Naive thymus-derived CD4-positive, alpha-beta T cell (primary cell): ENCODE measurements around the gene ITSN1. TPM values are rescaled to one million over a fixed set of nuclear protein-coding genes. Genes with fewer than 3 reads are reported as not detected.

Source experiments
- ATAC-seq: fragments of 150-1000 bp; cut with Tn5 transposase; 2 replicates; pipeline ENCODE4 v1.10.0; 2021; ENCODE audit warnings: mild to moderate bottlenecking, moderate library complexity
- CTCF ChIA-PET: fragments of 350-600 bp; sonication (Branson Sonifier 250); formaldehyde crosslinking; loops from one replicate; lab custom pipeline; 2021; ENCODE audit warnings: antibody characterized with exemption; lab: Charles Lee
- POLR2A ChIA-PET: fragments of 350-600 bp; sonication (Branson Sonifier 250); formaldehyde crosslinking; loops from one replicate; lab custom pipeline; 2021; ENCODE audit warnings: antibody characterized with exemption, inconsistent platforms; lab: Charles Lee
- DNase-seq, 9 donors: peaks; one replicate each; pipeline versions ENCODE4 v3.0.0 to v3.0.0-alpha.2; 2020 to 2022; ENCODE audit warnings: mixed read lengths in 1 of 9
- H3K27ac ChIP-seq: one replicate; pipeline ENCODE4 v1.7.0; 2013; ENCODE audit warnings: mild to moderate bottlenecking, low read depth, low read length, moderate library complexity
- H3K27me3 ChIP-seq, 2 donors: one replicate each; pipeline ENCODE4 v1.7.0; 2013; ENCODE audit warnings: low read length in 2 of 2, mild to moderate bottlenecking in 2 of 2, moderate library complexity in 2 of 2; ENCODE audit not compliant: control insufficient read depth in 2 of 2, insufficient read depth in 2 of 2
- H3K36me3 ChIP-seq, 3 experiments: 1 replicate in 2 of 3; 2 replicates in 1 of 3; pipeline ENCODE4 v1.7.0; 2013; ENCODE audit warnings: low read length in 3 of 3, mild to moderate bottlenecking in 3 of 3, moderate library complexity in 1 of 3; ENCODE audit not compliant: insufficient read depth in 3 of 3, control insufficient read depth in 2 of 3
- H3K4me1 ChIP-seq, 2 donors: one replicate each; pipeline ENCODE4 v1.7.0; 2013; ENCODE audit warnings: low read length in 2 of 2, mild to moderate bottlenecking in 2 of 2, moderate library complexity in 1 of 2; ENCODE audit not compliant: control insufficient read depth in 2 of 2, insufficient read depth in 2 of 2
- H3K4me3 ChIP-seq: 2 replicates; pipeline ENCODE4 v1.7.0; 2013; ENCODE audit warnings: mild to moderate bottlenecking, low read length
- H3K9me3 ChIP-seq, 3 experiments: 1 replicate in 2 of 3; 2 replicates in 1 of 3; pipeline ENCODE4 v1.7.0; 2013; ENCODE audit warnings: low read length in 3 of 3; ENCODE audit not compliant: control insufficient read depth in 2 of 3
- H3K27ac Mint-ChIP-seq, 9 donors: one replicate each; pipeline ENCODE4 v1.8.0; 2020 to 2022; ENCODE audit warnings: mixed read lengths in 9 of 9, mild to moderate bottlenecking in 8 of 9, moderate library complexity in 5 of 9, inconsistent platforms in 2 of 9
- H3K27me3 Mint-ChIP-seq, 5 donors: one replicate each; pipeline ENCODE4 v1.8.0; 2021 to 2022; ENCODE audit warnings: mixed read lengths in 5 of 5, mild to moderate bottlenecking in 1 of 5
- H3K36me3 Mint-ChIP-seq, 5 donors: one replicate each; pipeline ENCODE4 v1.8.0; 2020 to 2022; ENCODE audit warnings: mixed read lengths in 5 of 5, mild to moderate bottlenecking in 3 of 5, inconsistent platforms in 1 of 5
- H3K4me1 Mint-ChIP-seq, 7 donors: one replicate each; pipeline ENCODE4 v1.8.0; 2020 to 2022; ENCODE audit warnings: mixed read lengths in 7 of 7, mild to moderate bottlenecking in 3 of 7, inconsistent platforms in 1 of 7
- H3K4me3 Mint-ChIP-seq, 10 donors: one replicate each; pipeline ENCODE4 v1.8.0; 2020 to 2022; ENCODE audit warnings: mild to moderate bottlenecking in 10 of 10, mixed read lengths in 10 of 10, moderate library complexity in 6 of 10, inconsistent platforms in 2 of 10
- H3K9me3 Mint-ChIP-seq, 11 donors: one replicate each; pipeline ENCODE4 v1.8.0; 2020 to 2022; ENCODE audit warnings: mixed read lengths in 11 of 11, mild to moderate bottlenecking in 4 of 11, inconsistent platforms in 1 of 11, moderate library complexity in 1 of 11
- intact Hi-C, 2 donors: fragments of 100-400 bp; cut with micrococcal nuclease; formaldehyde crosslinking; loops; one replicate each; pipeline ENCODE4 v1.15.1; 2023
- polyA plus RNA-seq, 2 donors: library from polyadenylated mRNA; unstranded; fragments of 300-500 nt; fragmentation: Illumina TruSeq; gene quantifications; one replicate each; pipeline ENCODE4 v1.2.3, GENCODE V29; 2021
- total RNA-seq, 6 experiments: library from RNA in 5 of 6; stranded (reverse) in 5 of 6; gene quantifications; 1 replicate in 5 of 6; 2 replicates in 1 of 6; pipeline ENCODE4 v1.2.3 and lab custom pipeline; 2021 to 2026

The ITSN1 gene
- total and polyA plus RNA-seq, 7 experiments from 2014 or later, result 1.2 to 8.6 (median 3.2) TPM

DNA sequence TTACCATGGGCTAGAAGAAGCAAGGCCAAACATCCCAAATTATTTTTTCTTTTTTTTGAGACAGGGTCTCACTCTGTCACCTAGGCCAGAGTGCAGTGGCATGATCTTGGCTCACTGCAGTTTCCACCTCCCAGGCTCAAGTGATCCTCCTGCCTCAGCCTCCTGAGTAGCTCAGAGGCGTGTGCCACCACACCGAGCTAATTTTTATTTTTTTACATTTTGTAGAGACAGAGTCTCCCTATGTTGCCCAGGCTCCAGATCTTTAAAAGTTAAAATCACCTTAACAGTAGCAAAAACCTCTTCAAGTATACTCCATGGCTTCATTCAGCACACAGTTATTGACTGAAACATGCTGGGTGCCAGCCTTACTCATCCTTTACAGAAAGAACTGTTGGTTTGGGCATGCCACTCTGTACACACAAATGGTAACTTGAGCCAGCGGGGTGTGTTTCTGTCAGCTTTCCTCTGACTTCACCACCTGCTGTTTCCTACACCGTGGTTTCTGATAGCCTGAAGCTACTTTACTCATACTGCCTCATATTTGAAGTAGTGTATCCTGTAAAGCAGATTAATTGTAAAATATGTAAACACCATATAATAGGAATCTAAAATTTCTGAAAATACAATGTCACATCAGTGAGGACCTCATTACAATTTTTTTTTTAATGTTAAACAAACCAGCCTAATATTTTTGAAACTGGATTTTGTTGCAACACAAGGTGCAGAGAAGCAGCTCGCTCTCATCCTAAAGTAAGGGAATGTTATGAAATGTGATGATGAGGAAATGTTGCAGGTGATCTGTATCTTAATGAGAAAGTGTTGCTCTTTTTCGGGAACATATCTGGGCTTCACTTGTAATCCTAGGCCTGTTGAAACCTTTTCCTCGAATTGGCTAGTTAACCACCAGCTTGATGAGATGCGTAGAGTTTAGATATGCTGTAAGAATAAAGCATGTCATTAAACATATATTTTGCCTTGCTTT lies 159.4 kb downstream of the ITSN1 start:
- H3K27ac ChIP-seq, result no peak overlapping the region
- Mint-ChIP-seq H3K36me3 (peaks cover 0 to 12% (median 5%) of the 10 kb centered on the region in 5 donors), H3K9me3 (no peaks in the 10 kb centered on the region), H3K27ac (no peak overlapping the region), H3K4me1 (peaks cover 0 to 2% (median 0%) of the 10 kb centered on the region in 7 donors), H3K27me3 (no peaks in the 10 kb centered on the region), H3K4me3 (no peak overlapping the region)
- H3K4me3 ChIP-seq, result no peak overlapping the region
- CTCF ChIA-PET, result no interaction called here
- DNase-seq (no peak), ATAC-seq (no peak)
- intact Hi-C loops, result no loop called here
- no peaks in the 10 kb centered on the region for H3K4me1 ChIP-seq
- no peaks in the 10 kb centered on the region for H3K9me3 ChIP-seq
- POLR2A ChIA-PET, result no interaction called here
- H3K36me3 ChIP-seq, result no peaks in the 10 kb centered on the region
- H3K27me3 ChIP-seq, result no peaks in the 10 kb centered on the region

DNA sequence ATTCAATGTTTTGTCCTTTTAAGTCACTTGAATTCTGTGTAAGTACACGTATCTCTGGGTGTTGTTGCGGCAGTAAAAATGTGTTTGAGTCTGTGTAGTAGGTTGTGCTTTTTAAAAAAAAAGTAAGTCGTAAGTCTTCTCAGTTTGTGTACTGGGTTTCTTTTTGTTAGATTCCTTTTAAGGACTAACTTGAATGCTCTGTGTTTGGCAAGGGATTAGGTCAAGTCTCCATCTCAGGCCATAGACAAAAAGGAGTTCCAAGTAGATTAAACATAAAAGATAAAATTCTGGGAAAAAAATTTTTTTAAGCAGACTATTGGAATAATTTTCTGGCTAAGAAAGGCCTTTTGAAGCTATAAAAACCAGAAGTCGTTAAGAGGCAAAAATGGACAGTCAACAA lies 160.2 kb downstream of the ITSN1 start:
- Mint-ChIP-seq H3K9me3 (no peaks in the 10 kb centered on the region), H3K4me3 (no peak overlapping the region), H3K4me1 (peaks cover 0 to 2% (median 0%) of the 10 kb centered on the region in 7 donors), H3K36me3 (peaks cover 0 to 10% (median 5%) of the 10 kb centered on the region in 5 donors), H3K27ac (no peak overlapping the region), H3K27me3 (no peaks in the 10 kb centered on the region)
- no peak for ATAC-seq
- no peaks in the 10 kb centered on the region for H3K27me3 ChIP-seq
- POLR2A ChIA-PET, result no interaction called here
- no peak overlapping the region for H3K27ac ChIP-seq
- H3K36me3 ChIP-seq, result no peaks in the 10 kb centered on the region
- intact Hi-C loops, result no loop called here
- CTCF ChIA-PET, result interaction anchor here (0.7 kb wide), 1 partner anchor 24 kb away, joined by 3 read pairs; no protein-coding TSS in a partner anchor
- no peak for DNase-seq
- H3K4me1 ChIP-seq, result no peaks in the 10 kb centered on the region
- H3K9me3 ChIP-seq, result no peaks in the 10 kb centered on the region
- H3K4me3 ChIP-seq, result no peak overlapping the region

DNA sequence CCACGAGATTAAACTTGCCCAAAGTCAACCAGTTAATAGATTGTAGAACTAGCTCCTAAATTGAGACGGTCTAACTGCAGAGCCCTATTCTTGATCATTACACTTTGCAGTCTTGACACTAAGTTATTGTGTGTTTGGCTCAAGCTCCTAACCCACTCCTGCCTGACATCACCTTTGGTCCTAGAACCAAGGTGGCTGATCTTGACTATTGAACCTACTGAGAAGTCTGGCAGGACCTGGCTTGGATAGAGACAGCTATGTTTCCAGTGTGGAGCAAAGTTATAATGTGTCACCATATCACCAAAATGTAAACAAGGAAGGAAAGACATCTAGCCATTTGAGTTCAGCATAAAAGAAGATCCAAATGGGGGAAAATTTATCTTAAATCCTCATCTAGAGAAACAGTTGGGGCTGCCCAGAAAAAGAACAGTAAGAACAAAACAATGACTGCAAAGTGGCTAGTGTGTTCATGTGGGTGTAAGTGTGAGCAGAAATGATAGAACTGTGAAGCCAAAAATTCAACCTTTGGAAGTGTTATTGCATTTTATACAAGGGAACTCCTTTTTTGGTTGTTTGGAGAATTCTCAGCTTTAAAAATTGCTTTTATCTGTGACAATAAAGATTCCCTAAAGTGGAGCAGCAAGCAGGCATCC lies 166.5 kb downstream of the ITSN1 start:
- no peaks in the 10 kb centered on the region for H3K36me3 ChIP-seq
- POLR2A ChIA-PET, result no interaction called here
- peaks cover 0 to 3% (median 0%) of the 10 kb centered on the region in 5 donors for H3K36me3 Mint-ChIP-seq
- no peaks in the 10 kb centered on the region for H3K9me3 ChIP-seq
- ATAC-seq, result no peak
- no peak overlapping the region for H3K4me3 ChIP-seq
- intact Hi-C loops, result no loop called here
- H3K27me3 Mint-ChIP-seq, result no peaks in the 10 kb centered on the region
- no peak overlapping the region for H3K27ac Mint-ChIP-seq
- peaks cover 0 to 2% (median 0%) of the 10 kb centered on the region in 7 donors for H3K4me1 Mint-ChIP-seq
- no peaks in the 10 kb centered on the region for H3K4me1 ChIP-seq
- CTCF ChIA-PET, result no interaction called here
- DNase-seq, result no peak
- no peak overlapping the region for H3K27ac ChIP-seq
- no peak overlapping the region for H3K4me3 Mint-ChIP-seq
- H3K9me3 Mint-ChIP-seq, result no peaks in the 10 kb centered on the region
- no peaks in the 10 kb centered on the region for H3K27me3 ChIP-seq

DNA sequence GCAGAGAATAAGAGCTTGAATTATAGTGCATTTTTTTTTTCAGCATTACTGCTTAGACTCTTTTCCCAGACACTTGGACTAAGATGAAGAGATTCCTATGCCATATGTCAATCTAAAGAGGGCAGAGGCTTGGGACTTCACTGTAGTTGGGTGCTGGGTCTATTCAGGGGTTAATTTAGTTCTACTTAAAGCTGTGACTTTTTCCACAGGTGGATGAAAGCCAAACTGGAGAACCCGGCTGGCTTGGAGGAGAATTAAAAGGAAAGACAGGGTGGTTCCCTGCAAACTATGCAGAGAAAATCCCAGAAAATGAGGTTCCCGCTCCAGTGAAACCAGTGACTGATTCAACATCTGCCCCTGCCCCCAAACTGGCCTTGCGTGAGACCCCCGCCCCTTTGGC lies 168.5 kb downstream of the ITSN1 start:
- no peak overlapping the region for H3K4me3 Mint-ChIP-seq
- intact Hi-C loops, result no loop called here

DNA sequence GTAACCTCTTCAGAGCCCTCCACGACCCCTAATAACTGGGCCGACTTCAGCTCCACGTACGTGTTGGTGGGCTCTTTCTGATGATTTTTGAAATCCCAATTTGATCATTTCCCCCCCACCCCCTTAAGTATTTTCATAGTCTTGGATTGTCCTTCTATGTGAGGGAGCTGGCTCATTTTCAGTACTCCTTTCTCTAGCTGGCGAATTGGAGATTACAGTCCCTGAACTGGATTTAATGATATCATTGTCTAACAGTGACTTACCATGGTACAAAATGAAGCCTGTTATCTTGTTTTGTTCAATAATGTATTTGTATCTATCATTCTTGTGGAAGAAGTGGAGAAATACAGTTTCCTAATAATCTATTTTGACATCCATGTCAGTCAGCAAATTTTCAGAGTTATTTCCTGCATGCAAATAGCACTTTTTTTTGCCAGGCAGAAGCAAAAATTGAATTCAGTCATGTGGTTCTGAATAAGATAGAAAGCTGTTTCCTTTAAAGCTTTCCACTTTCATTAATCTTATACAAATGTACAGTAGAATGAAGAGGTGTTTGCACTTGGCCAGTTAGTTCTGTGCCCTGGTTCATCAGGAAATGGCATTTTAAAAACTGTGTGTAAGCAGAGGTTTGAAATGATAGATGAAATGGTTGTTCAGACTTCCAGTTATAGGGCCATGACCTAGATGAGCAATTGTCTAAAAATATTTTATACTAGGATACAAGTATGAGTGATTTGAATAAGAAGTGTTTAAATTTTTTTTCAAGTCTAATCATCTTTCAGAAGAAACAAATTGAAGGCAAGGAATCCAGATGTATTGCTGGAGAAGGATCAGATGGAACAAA lies 169.1 kb downstream of the ITSN1 start:
- Histone ChIP-seq H3K27ac (no peak overlapping the region), H3K9me3 (no peaks in the 10 kb centered on the region), H3K36me3 (no peaks in the 10 kb centered on the region), H3K4me1 (no peaks in the 10 kb centered on the region), H3K4me3 (no peak overlapping the region), H3K27me3 (no peaks in the 10 kb centered on the region)
- Mint-ChIP-seq H3K27me3 (peaks cover 0 to 6% (median 0%) of the 10 kb centered on the region in 5 donors), H3K9me3 (no peaks in the 10 kb centered on the region), H3K4me3 (no peak overlapping the region), H3K27ac (no peak overlapping the region), H3K36me3 (peaks cover 0 to 8% (median 0%) of the 10 kb centered on the region in 5 donors), H3K4me1 (peaks cover 0 to 8% (median 0%) of the 10 kb centered on the region in 7 donors)
- ATAC-seq (no peak), DNase-seq (no peak)
- ChIA-PET CTCF (no interaction called here), POLR2A (no interaction called here)
- intact Hi-C loops, result no loop called here

More for the DNA sequence above, 168.5 kb downstream of the ITSN1 start:
- peaks cover 0 to 8% (median 0%) of the 10 kb centered on the region in 5 donors for H3K36me3 Mint-ChIP-seq
- ATAC-seq (no peak), DNase-seq (no peak)
- H3K27me3 Mint-ChIP-seq, result peaks cover 0 to 6% (median 0%) of the 10 kb centered on the region in 5 donors
- CTCF ChIA-PET, result no interaction called here
- no peaks in the 10 kb centered on the region for H3K9me3 Mint-ChIP-seq
- Histone ChIP-seq H3K36me3 (no peaks in the 10 kb centered on the region), H3K27me3 (no peaks in the 10 kb centered on the region), H3K4me1 (no peaks in the 10 kb centered on the region), H3K27ac (no peak overlapping the region), H3K4me3 (no peak overlapping the region), H3K9me3 (no peaks in the 10 kb centered on the region)
- no peak overlapping the region for H3K27ac Mint-ChIP-seq
- H3K4me1 Mint-ChIP-seq, result peaks cover 0 to 8% (median 0%) of the 10 kb centered on the region in 7 donors
- POLR2A ChIA-PET, result no interaction called here

DNA sequence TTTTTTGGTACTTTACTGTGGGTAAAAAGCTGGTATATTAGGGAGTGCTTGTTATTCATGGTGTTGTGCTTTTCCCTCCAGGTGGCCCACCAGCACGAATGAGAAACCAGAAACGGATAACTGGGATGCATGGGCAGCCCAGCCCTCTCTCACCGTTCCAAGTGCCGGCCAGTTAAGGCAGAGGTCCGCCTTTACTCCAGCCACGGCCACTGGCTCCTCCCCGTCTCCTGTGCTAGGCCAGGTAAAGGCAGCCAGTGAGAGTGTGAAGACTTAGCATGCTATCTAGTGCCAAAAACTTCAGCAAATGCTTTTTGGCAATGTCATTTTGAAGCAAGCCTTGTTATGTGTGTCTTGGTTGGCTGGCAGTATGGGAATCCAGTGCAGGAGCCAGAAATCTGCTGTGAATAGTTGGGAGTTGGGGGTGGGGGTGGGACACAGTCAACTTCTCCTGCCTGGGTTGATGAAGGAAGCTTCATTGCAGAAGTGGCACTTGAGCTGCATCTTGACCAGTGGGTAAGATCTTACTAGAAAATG lies 171.6 kb downstream of the ITSN1 start:
- Mint-ChIP-seq H3K27me3 (peaks cover 0 to 6% (median 0%) of the 10 kb centered on the region in 5 donors), H3K4me1 (peaks cover 0 to 8% (median 0%) of the 10 kb centered on the region in 7 donors), H3K9me3 (no peaks in the 10 kb centered on the region), H3K4me3 (no peak overlapping the region), H3K27ac (no peak overlapping the region), H3K36me3 (peaks cover 0 to 8% (median 0%) of the 10 kb centered on the region in 5 donors)
- Histone ChIP-seq H3K9me3 (no peaks in the 10 kb centered on the region), H3K27ac (no peak overlapping the region), H3K4me3 (no peak overlapping the region), H3K4me1 (no peaks in the 10 kb centered on the region), H3K36me3 (no peaks in the 10 kb centered on the region), H3K27me3 (no peaks in the 10 kb centered on the region)
- ATAC-seq, result no peak
- ChIA-PET CTCF (no interaction called here), POLR2A (interaction anchor here (0.5 kb wide), 1 partner anchor 435 kb away, joined by 3 read pairs; no protein-coding TSS in a partner anchor)
- intact Hi-C loops, result no loop called here
- DNase-seq, result no peak
